ENCODE data around the gene RAB27A. TPM values are rescaled to one million over a fixed set of nuclear protein-coding genes. Genes with fewer than 3 reads are reported as not detected.
"Not testable (repeated sequence)": the region's sequence is repeated elsewhere in the genome, so short reads cannot be mapped to it uniquely, and the experiment has no call there.

The RAB27A gene
- total RNA-seq, 2 donors from 2014 or later = 46.0 to 69.6 TPM

DNA sequence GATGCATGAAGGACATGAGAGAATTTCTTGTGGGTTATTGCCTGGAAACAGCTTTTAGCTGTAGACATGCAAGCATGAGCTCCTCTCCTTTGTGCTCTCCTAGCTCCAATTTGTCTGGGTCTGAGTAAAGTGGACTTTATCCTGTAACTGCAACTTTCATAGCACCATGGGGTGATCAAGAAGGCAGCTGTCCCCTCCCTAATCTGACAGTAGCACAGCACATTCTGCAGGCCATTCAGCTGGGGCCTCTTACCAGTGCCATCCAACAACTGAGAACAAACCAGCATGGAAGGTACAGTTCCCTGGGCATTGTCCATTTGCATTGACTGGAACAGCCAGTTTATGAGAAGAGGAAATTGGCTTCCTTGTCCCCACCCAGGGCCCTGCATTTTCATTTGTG lies 7.7 kb upstream of the RAB27A start:
- H3K9ac ChIP-seq (ENCODE audit: low read depth in 2 of 2, low read length in 2 of 2) = no peak overlapping the region
- H3K4me1 ChIP-seq = no peaks in the 10 kb centered on the region
- no peaks in the 10 kb centered on the region for H3K9me3 ChIP-seq
- H3K27ac ChIP-seq = no peak overlapping the region
- no peak overlapping the region for H3K4me3 ChIP-seq
- intact Hi-C loops (cut with DNase I) = loop anchor here (10.0 kb wide), 1 partner anchor 137 kb away; no protein-coding TSS in a partner anchor
- no peak for DNase-seq
- no peak for TF ChIP-seq CTCF (IDR thresholded peaks at IDR 0.05)
- no peaks in the 10 kb centered on the region for H3K36me3 ChIP-seq
- no peaks in the 10 kb centered on the region for H3K27me3 ChIP-seq

DNA sequence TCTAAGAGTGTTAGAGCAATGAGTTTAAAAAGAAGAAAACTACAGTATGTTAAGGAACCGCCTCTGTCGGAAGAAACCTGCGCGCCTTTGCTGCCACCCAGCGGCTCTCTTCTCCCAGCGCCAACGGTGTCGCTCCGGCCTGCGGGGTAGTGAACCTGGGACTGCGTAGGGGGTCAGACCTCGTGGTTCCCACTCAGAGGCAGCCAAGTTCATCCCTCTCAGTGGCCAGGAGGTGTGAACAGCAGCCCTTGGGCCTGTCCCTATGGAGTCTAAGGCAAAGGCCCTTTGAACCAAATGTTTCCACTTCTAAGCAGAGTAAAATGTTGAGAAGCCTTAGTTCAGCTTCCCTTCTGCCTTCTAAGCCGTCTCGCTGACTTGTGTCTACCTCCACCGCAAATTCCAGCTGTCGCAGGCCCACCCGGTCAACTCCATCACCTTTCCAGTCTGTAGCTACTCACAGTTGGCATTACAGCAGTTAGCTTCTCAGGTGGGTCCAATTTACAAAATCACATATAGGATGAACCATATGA lies 980 bp upstream of the RAB27A start:
- no peaks in the 10 kb centered on the region for H3K27me3 ChIP-seq
- H3K4me1 ChIP-seq = no peaks in the 10 kb centered on the region
- H3K4me3 ChIP-seq = peak overlapping the region; percentile 69
- H3K36me3 ChIP-seq = no peaks in the 10 kb centered on the region
- DNase-seq = peak; percentile 88
- TF ChIP-seq CTCF (IDR thresholded peaks at IDR 0.05) = peak; percentile 88
- H3K9me3 ChIP-seq = no peaks in the 10 kb centered on the region
- H3K27ac ChIP-seq = peak overlapping the region; percentile 82
- intact Hi-C loops (cut with DNase I) = loop anchor here (2.0 to 10.0 kb wide), 2 partner anchors 72 to 144 kb away; no protein-coding TSS in a partner anchor
- H3K9ac ChIP-seq (ENCODE audit: low read depth in 2 of 2, low read length in 2 of 2) = peak overlapping the region; percentile 91 to 94

GRCh38 chr15:55289011-55289745 lies 435 bp downstream of the RAB27A start:
- Histone ChIP-seq H3K27ac (peak overlapping the region; percentile 82), H3K4me3 (peak overlapping the region; percentile 69), H3K27me3 (no peaks in the 10 kb centered on the region), H3K4me1 (no peaks in the 10 kb centered on the region), H3K36me3 (no peaks in the 10 kb centered on the region), H3K9ac (ENCODE audit: low read depth in 2 of 2, low read length in 2 of 2) (peak overlapping the region; percentile 91 to 94), H3K9me3 (no peaks in the 10 kb centered on the region)
- DNase-seq = peak; percentile 44
- intact Hi-C loops (cut with DNase I) = no loop called here
- TF ChIP-seq CTCF (IDR thresholded peaks at IDR 0.05) = no peak

DNA sequence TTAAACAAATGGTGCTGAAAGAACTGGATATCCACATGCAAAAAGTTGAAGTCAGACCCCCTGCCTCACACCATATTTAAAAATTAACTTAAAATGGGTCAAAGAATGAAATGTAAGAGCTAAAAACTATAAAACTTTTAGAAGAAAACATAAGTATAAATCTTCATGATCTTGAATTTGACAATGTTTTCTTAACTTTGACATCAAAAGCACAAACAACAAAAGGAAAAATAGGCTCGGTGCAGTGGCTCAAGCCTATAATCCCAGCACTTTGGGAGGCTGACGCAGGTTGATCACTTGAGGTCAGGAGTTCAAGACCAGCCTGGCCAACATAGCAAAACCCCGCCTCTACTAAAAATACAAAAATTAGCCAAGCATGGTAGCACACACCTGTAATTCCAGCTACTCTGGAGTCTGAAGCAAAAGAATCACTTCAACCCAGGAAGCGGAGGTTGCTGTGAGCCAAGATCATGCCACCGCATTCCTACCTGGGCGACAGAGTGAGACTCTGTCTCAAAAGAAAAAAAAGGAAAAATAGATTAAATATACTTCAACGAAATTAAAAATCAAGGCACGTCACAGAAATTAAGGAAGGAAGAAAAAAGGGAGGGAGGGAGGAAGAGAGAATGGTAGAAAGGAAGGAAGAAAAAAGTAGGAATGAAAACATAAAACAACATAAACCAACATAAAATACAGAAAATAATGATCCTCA lies 1.5 kb downstream of the RAB27A start:
- Histone ChIP-seq H3K4me1 (no peaks in the 10 kb centered on the region), H3K27ac (no peak overlapping the region), H3K36me3 (no peaks in the 10 kb centered on the region), H3K9me3 (no peaks in the 10 kb centered on the region), H3K4me3 (peak overlapping the region; percentile 69), H3K27me3 (no peaks in the 10 kb centered on the region), H3K9ac (ENCODE audit: low read depth in 2 of 2, low read length in 2 of 2) (no peak overlapping the region)
- no peak for TF ChIP-seq CTCF (IDR thresholded peaks at IDR 0.05)
- no peak for DNase-seq
- intact Hi-C loops (cut with DNase I) = no loop called here

GRCh38 chr15:55286442-55287189 lies 3.0 kb downstream of the RAB27A start:
- H3K27me3 ChIP-seq; H3K4me3 ChIP-seq; H3K9ac ChIP-seq (ENCODE audit: low read depth in 2 of 2, low read length in 2 of 2); DNase-seq; H3K9me3 ChIP-seq; intact Hi-C loops (cut with DNase I); H3K27ac ChIP-seq; H3K4me1 ChIP-seq; H3K36me3 ChIP-seq: not testable (repeated sequence)
